H1 (cell line): Measurements from ENCODE around the gene HSD11B1. TPM values are rescaled to one million over a fixed set of nuclear protein-coding genes. Genes with fewer than 3 reads are reported as not detected.

Source experiments
- EP300 ChIP-seq, 2 experiments: IDR thresholded peaks; 1 replicate in 1 of 2; 2 replicates in 1 of 2; pipeline ENCODE4 v1.6.1; 2011 to 2012; ENCODE audit warnings: low read depth in 2 of 2, low read length in 2 of 2, mild to moderate bottlenecking in 2 of 2, borderline replicate concordance in 1 of 2, inconsistent platforms in 1 of 2, moderate library complexity in 1 of 2
- polyA plus RNA-seq, 7 experiments: library from polyadenylated mRNA; depleted of rRNA in 3 of 7; stranded (reverse) in 5 of 7; unstranded in 2 of 7; fragments of >200 nt in 5 of 7; fragments of 200-250 nt in 2 of 7; gene quantifications; 1 replicate in 5 of 7; 2 replicates in 1 of 7; 4 replicates in 1 of 7; pipeline versions ENCODE4 v1.2.1 to v1.2.3, GENCODE V29; 2011 to 2013; ENCODE audit warnings: missing spikeins in 2 of 7, mixed read lengths in 2 of 7
- total RNA-seq: library from RNA; stranded (reverse); fragmentation: NEBNext Ultra II Directional; extraction: Animal tissue kit (Norgen Biotek cat#: 25700); gene quantifications from 2 replicates; pipeline ENCODE4 v1.2.1, GENCODE V29; 2021

Gene HSD11B1
- total and polyA plus RNA-seq, 2 of the 8 experiments (the other 6 are each of a cell fraction or from before 2014, with no cell fraction given) = not detected

- TF ChIP-seq EP300 (IDR thresholded peaks at IDR 0.05; ENCODE audit: borderline replicate concordance in 1 of 2, low read depth in 2 of 2, low read length in 2 of 2) = no peak
These were observed 16.7 kb downstream of the HSD11B1 start (continued) for GRCh38 chr1:209721323-209721722.
